ENCODE measurements around the gene MTFP1. TPM values are rescaled to one million over a fixed set of nuclear protein-coding genes. Genes with fewer than 3 reads are reported as not detected.
"Not testable (repeated sequence)": the region's sequence is repeated elsewhere in the genome, so short reads cannot be mapped to it uniquely, and the experiment has no call there.

MTFP1 gene
- total and polyA plus RNA-seq, 2 donors = 2.1 to 7.7 TPM

- no peak overlapping the region for H3K4me3 ChIP-seq (ENCODE audit: low read depth, low read length)
- H3K36me3 ChIP-seq (ENCODE audit: insufficient read depth) = no peaks in the 10 kb centered on the region
- H3K27ac ChIP-seq (ENCODE audit: low read depth) = no peak overlapping the region
- no peaks in the 10 kb centered on the region for H3K4me1 ChIP-seq (ENCODE audit: insufficient read depth)
- WGBS = 87% methylated on average over 4 of the region's 4 CpGs
- no peak for DNase-seq (ENCODE audit: extremely low spot score)
Measured at GRCh38 chr22:30439226-30439625, 13.7 kb downstream of the MTFP1 start.

GRCh38 chr22:30439836-30440235 is 14.3 kb downstream of the MTFP1 start:
- no peaks in the 10 kb centered on the region for H3K36me3 ChIP-seq (ENCODE audit: insufficient read depth)
- DNase-seq (ENCODE audit: extremely low spot score) = no peak
- WGBS = 91% methylated on average over 11 of the region's 11 CpGs
- H3K27ac ChIP-seq (ENCODE audit: low read depth) = no peak overlapping the region
- no peak overlapping the region for H3K4me3 ChIP-seq (ENCODE audit: low read depth, low read length)
- no peaks in the 10 kb centered on the region for H3K4me1 ChIP-seq (ENCODE audit: insufficient read depth)

- Histone ChIP-seq H3K27ac (ENCODE audit: low read depth) (no peak overlapping the region), H3K36me3 (ENCODE audit: insufficient read depth) (no peaks in the 10 kb centered on the region), H3K4me3 (ENCODE audit: low read depth, low read length) (no peak overlapping the region), H3K4me1 (ENCODE audit: insufficient read depth) (no peaks in the 10 kb centered on the region)
- WGBS = 45% methylated on average over 9 of the region's 9 CpGs
- DNase-seq (ENCODE audit: extremely low spot score) = no peak
Measured at GRCh38 chr22:30441088-30441487, 15.5 kb downstream of the MTFP1 start.

- H3K4me1 ChIP-seq (ENCODE audit: insufficient read depth) = no peaks in the 10 kb centered on the region
- no peak overlapping the region for H3K4me3 ChIP-seq (ENCODE audit: low read depth, low read length)
- DNase-seq (ENCODE audit: extremely low spot score) = no peak
- no peak overlapping the region for H3K27ac ChIP-seq (ENCODE audit: low read depth)
- no peaks in the 10 kb centered on the region for H3K36me3 ChIP-seq (ENCODE audit: insufficient read depth)
- WGBS = 29% methylated on average over 11 of the region's 11 CpGs
Measured at GRCh38 chr22:30444632-30445437, 19.3 kb downstream of the MTFP1 start.

- DNase-seq (ENCODE audit: extremely low spot score) = no peak
- Histone ChIP-seq H3K27ac (ENCODE audit: low read depth) (no peak overlapping the region), H3K4me3 (ENCODE audit: low read depth, low read length) (no peak overlapping the region), H3K36me3 (ENCODE audit: insufficient read depth) (no peaks in the 10 kb centered on the region), H3K4me1 (ENCODE audit: insufficient read depth) (no peaks in the 10 kb centered on the region)
- WGBS = 60% methylated on average over 5 of the region's 5 CpGs
Measured at GRCh38 chr22:30445438-30446145, 20.0 kb downstream of the MTFP1 start.

- H3K27ac ChIP-seq (ENCODE audit: low read depth) = no peak overlapping the region
- H3K36me3 ChIP-seq (ENCODE audit: insufficient read depth) = no peaks in the 10 kb centered on the region
- H3K4me3 ChIP-seq (ENCODE audit: low read depth, low read length) = no peak overlapping the region
- no peaks in the 10 kb centered on the region for H3K4me1 ChIP-seq (ENCODE audit: insufficient read depth)
- DNase-seq (ENCODE audit: extremely low spot score) = no peak
- WGBS = 97% methylated on average over 3 of the region's 3 CpGs
Measured at GRCh38 chr22:30447656-30448055, 22.1 kb downstream of the MTFP1 start.

GRCh38 chr22:30451488-30451887 is 25.9 kb downstream of the MTFP1 start:
- H3K4me3 ChIP-seq (ENCODE audit: low read depth, low read length); H3K4me1 ChIP-seq (ENCODE audit: insufficient read depth); DNase-seq (ENCODE audit: extremely low spot score); H3K27ac ChIP-seq (ENCODE audit: low read depth); H3K36me3 ChIP-seq (ENCODE audit: insufficient read depth): not testable (repeated sequence)
- WGBS = 22% methylated on average over 9 of the region's 9 CpGs

GRCh38 chr22:30452861-30453260 is 27.3 kb downstream of the MTFP1 start:
- WGBS = 82% methylated on average over 6 of the region's 6 CpGs
- DNase-seq (ENCODE audit: extremely low spot score) = no peak
- no peak overlapping the region for H3K4me3 ChIP-seq (ENCODE audit: low read depth, low read length)
- H3K4me1 ChIP-seq (ENCODE audit: insufficient read depth) = no peaks in the 10 kb centered on the region
- no peak overlapping the region for H3K27ac ChIP-seq (ENCODE audit: low read depth)
- H3K36me3 ChIP-seq (ENCODE audit: insufficient read depth) = no peaks in the 10 kb centered on the region

- no peaks in the 10 kb centered on the region for H3K36me3 ChIP-seq (ENCODE audit: insufficient read depth)
- no peak overlapping the region for H3K27ac ChIP-seq (ENCODE audit: low read depth)
- no peak for DNase-seq (ENCODE audit: extremely low spot score)
- no peaks in the 10 kb centered on the region for H3K4me1 ChIP-seq (ENCODE audit: insufficient read depth)
- 62% methylated on average over 6 of the region's 6 CpGs for WGBS
- no peak overlapping the region for H3K4me3 ChIP-seq (ENCODE audit: low read depth, low read length)
Measured at GRCh38 chr22:30453731-30454510, 28.4 kb downstream of the MTFP1 start.

- no peak for DNase-seq (ENCODE audit: extremely low spot score)
- no peaks in the 10 kb centered on the region for H3K4me1 ChIP-seq (ENCODE audit: insufficient read depth)
- H3K27ac ChIP-seq (ENCODE audit: low read depth) = no peak overlapping the region
- H3K36me3 ChIP-seq (ENCODE audit: insufficient read depth) = no peaks in the 10 kb centered on the region
- WGBS = 82% methylated on average over 8 of the region's 8 CpGs
- no peak overlapping the region for H3K4me3 ChIP-seq (ENCODE audit: low read depth, low read length)
Measured at GRCh38 chr22:30455075-30455840, 29.7 kb downstream of the MTFP1 start.

GRCh38 chr22:30457981-30458380 is 32.4 kb downstream of the MTFP1 start:
- Histone ChIP-seq H3K4me1 (ENCODE audit: insufficient read depth) (no peaks in the 10 kb centered on the region), H3K4me3 (ENCODE audit: low read depth, low read length) (no peak overlapping the region), H3K27ac (ENCODE audit: low read depth) (no peak overlapping the region), H3K36me3 (ENCODE audit: insufficient read depth) (no peaks in the 10 kb centered on the region)
- 59% methylated on average over 8 of the region's 8 CpGs for WGBS
- no peak for DNase-seq (ENCODE audit: extremely low spot score)

GRCh38 chr22:30459181-30460052 is 33.8 kb downstream of the MTFP1 start:
- Histone ChIP-seq H3K36me3 (ENCODE audit: insufficient read depth) (no peaks in the 10 kb centered on the region), H3K27ac (ENCODE audit: low read depth) (no peak overlapping the region), H3K4me1 (ENCODE audit: insufficient read depth) (no peaks in the 10 kb centered on the region), H3K4me3 (ENCODE audit: low read depth, low read length) (no peak overlapping the region)
- no peak for DNase-seq (ENCODE audit: extremely low spot score)
- 62% methylated on average over 4 of the region's 4 CpGs for WGBS
